ENCODE results near the gene NDUFS3. TPM values are rescaled to one million over a fixed set of nuclear protein-coding genes. Genes with fewer than 3 reads are reported as not detected.
A peak's percentile ranks its signal among the peaks of the same experiment; 100 is the strongest.
"Not testable (repeated sequence)": the region's sequence is repeated elsewhere in the genome, so short reads cannot be mapped to it uniquely, and the experiment has no call there.

The NDUFS3 gene
- total RNA-seq: 10 to 100 TPM; 55.1 to 65.4 (median 61.1) TPM

- Histone ChIP-seq H3K4me1 (peaks cover 0 to 39% (median 27%) of the 10 kb centered on the region in 4 donors), H3K27ac (peak within 1 kb of the TSS; percentile 84 to 95 (median 87)), H3K36me3 (peaks cover 3 to 76% (median 7%) of the 10 kb centered on the region in 3 donors), H3K4me3 (peak within 1 kb of the TSS; percentile 71 to 95 (median 78)), H3K9me3 (no peaks in the 10 kb centered on the region), H3K27me3 (no peaks in the 10 kb centered on the region)
- 1% methylated on average over 50 of the region's 72 CpGs for WGBS, 2 donors
- TF ChIP-seq CTCF (IDR thresholded peaks at IDR 0.05) (peak in 2 of 5 experiments; percentile 16 to 26), POLR2A (IDR thresholded peaks at IDR 0.05) (peak; percentile 58 to 73), EP300 (IDR thresholded peaks at IDR 0.05) (peak; percentile 75 to 98)
- peak; percentile 64 to 81 for DNase-seq (ENCODE audit: low spot score in 2 of 2)
Observed at GRCh38 chr11:47578524-47579494, at the start of gene NDUFS3, which contains the start of gene KBTBD4. Gene NDUFS3 (plus strand): TSS chr11:47579074. CDS start chr11:47579092, 18 bp downstream. Gene KBTBD4 (minus strand): TSS chr11:47578970. CDS start chr11:47578951, 19 bp downstream.

- TF ChIP-seq EP300 (IDR thresholded peaks at IDR 0.05) (no peak), CTCF (IDR thresholded peaks at IDR 0.05) (no peak), POLR2A (IDR thresholded peaks at IDR 0.05) (no peak)
- H3K4me3 ChIP-seq: no peak overlapping the region
- peaks cover 0 to 86% (median 30%) of the 10 kb centered on the region in 4 donors for H3K4me1 ChIP-seq
Observed at GRCh38 chr11:47529951-47530350, 48.9 kb upstream of the NDUFS3 start.

GRCh38 chr11:47530721-47531120 lies 48.2 kb upstream of the NDUFS3 start:
- H3K4me1 ChIP-seq: peaks cover 0 to 84% (median 23%) of the 10 kb centered on the region in 4 donors

More at GRCh38 chr11:47529951-47530350, 48.9 kb upstream of the NDUFS3 start:
- Histone ChIP-seq H3K27ac (no peak overlapping the region), H3K27me3 (no peaks in the 10 kb centered on the region), H3K36me3 (no peaks in the 10 kb centered on the region), H3K9me3 (no peaks in the 10 kb centered on the region)
- no peak for DNase-seq (ENCODE audit: low spot score in 2 of 2)
- WGBS, 2 donors: 91 to 93% methylated on average over 4 of the region's 4 CpGs

GRCh38 chr11:47531666-47532065 lies 47.2 kb upstream of the NDUFS3 start:
- Histone ChIP-seq H3K27ac (peak overlapping the region in 2 of 4 donors; percentile 7), H3K4me1 (peaks cover 0 to 86% (median 27%) of the 10 kb centered on the region in 4 donors), H3K36me3 (no peaks in the 10 kb centered on the region), H3K9me3 (no peaks in the 10 kb centered on the region), H3K4me3 (no peak overlapping the region), H3K27me3 (no peaks in the 10 kb centered on the region)
- WGBS, 2 donors: 66 to 67% methylated on average over 3 of the region's 3 CpGs
- no peak for DNase-seq (ENCODE audit: low spot score in 2 of 2)
- TF ChIP-seq POLR2A (IDR thresholded peaks at IDR 0.05): no peak
- no peak for TF ChIP-seq CTCF (IDR thresholded peaks at IDR 0.05)
- TF ChIP-seq EP300 (IDR thresholded peaks at IDR 0.05): no peak

More at GRCh38 chr11:47530721-47531120, 48.2 kb upstream of the NDUFS3 start:
- not testable (repeated sequence) for H3K27me3 ChIP-seq; DNase-seq (ENCODE audit: low spot score in 2 of 2); H3K36me3 ChIP-seq; H3K9me3 ChIP-seq; H3K4me3 ChIP-seq
- WGBS, 2 donors: 53 to 74% methylated on average over 9 of the region's 9 CpGs
- peak overlapping the region in 1 of 4 donors; percentile 7 for H3K27ac ChIP-seq

- no peaks in the 10 kb centered on the region for H3K27me3 ChIP-seq
- DNase-seq (ENCODE audit: low spot score in 2 of 2): no peak
- WGBS, 2 donors: 82 to 83% methylated on average over 2 of the region's 2 CpGs
- H3K4me1 ChIP-seq: peaks cover 0 to 86% (median 33%) of the 10 kb centered on the region in 4 donors
- no peaks in the 10 kb centered on the region for H3K9me3 ChIP-seq
- H3K27ac ChIP-seq: peak overlapping the region in 1 of 4 donors; percentile 34
- no peak for TF ChIP-seq EP300 (IDR thresholded peaks at IDR 0.05)
- TF ChIP-seq CTCF (IDR thresholded peaks at IDR 0.05): no peak
- TF ChIP-seq POLR2A (IDR thresholded peaks at IDR 0.05): no peak
- no peaks in the 10 kb centered on the region for H3K36me3 ChIP-seq
- H3K4me3 ChIP-seq: no peak overlapping the region
Observed at GRCh38 chr11:47532597-47533213, 46.2 kb upstream of the NDUFS3 start.
